OCI-LY1 (cell line): Measurements from ENCODE around the gene FBLN2.

ENCODE experiments used
- H2AFZ ChIP-seq: fragments of 200-600 bp; sonication (generic), shearing (Covaris generic); 2 replicates; pipeline ENCODE4 v1.6.0; 2014; ENCODE audit warnings: antibody characterized with exemption, mild to moderate bottlenecking, low read length
- H3F3A ChIP-seq: fragments of 200-600 bp; sonication (generic), shearing (Covaris generic); 2 replicates; pipeline ENCODE4 v1.6.0; 2014; ENCODE audit warnings: mild to moderate bottlenecking, antibody characterized with exemption, low read length, moderate library complexity; ENCODE audit not compliant: insufficient read depth
- H3K27ac ChIP-seq: fragments of 200-600 bp; sonication (generic); 2 replicates; pipeline ENCODE4 v1.5.1; 2014; ENCODE audit warnings: low read length, mixed run types, mild to moderate bottlenecking, low read depth; ENCODE audit not compliant: poor library complexity, severe bottlenecking
- H3K27me3 ChIP-seq: fragments of 200-600 bp; sonication (generic); 2 replicates; pipeline ENCODE4 v1.6.0; 2014; ENCODE audit warnings: antibody characterized with exemption, mild to moderate bottlenecking, low read length, moderate library complexity; ENCODE audit not compliant: insufficient read depth
- H3K36me3 ChIP-seq: fragments of 200-600 bp; sonication (generic); 2 replicates; pipeline ENCODE4 v1.6.1; 2014; ENCODE audit warnings: mild to moderate bottlenecking, antibody characterized with exemption, low read length, moderate library complexity, mixed read lengths; ENCODE audit not compliant: insufficient read depth
- H3K4me1 ChIP-seq: fragments of 200-600 bp; sonication (generic); 2 replicates; pipeline ENCODE4 v1.5.1; 2014; ENCODE audit warnings: mild to moderate bottlenecking, low read length, moderate library complexity; ENCODE audit not compliant: insufficient read depth, severe bottlenecking
- H3K4me2 ChIP-seq: fragments of 200-600 bp; sonication (generic), shearing (Covaris generic); 2 replicates; pipeline ENCODE4 v1.6.1; 2014; ENCODE audit warnings: low read length
- H3K4me3 ChIP-seq: fragments of 200-600 bp; sonication (generic); 2 replicates; pipeline ENCODE4 v1.5.1; 2014; ENCODE audit warnings: low read length, low read depth, mild to moderate bottlenecking, mixed read lengths; ENCODE audit not compliant: poor library complexity, severe bottlenecking
- H3K79me2 ChIP-seq: fragments of 200-600 bp; shearing (Covaris generic); 2 replicates; pipeline ENCODE4 v1.6.1; 2016; ENCODE audit warnings: mixed run types, low read length, mixed read lengths; ENCODE audit not compliant: insufficient read depth
- H3K9ac ChIP-seq: fragments of 200-600 bp; sonication (generic), shearing (Covaris generic); 2 replicates; pipeline ENCODE4 v1.6.1; 2014; ENCODE audit warnings: mild to moderate bottlenecking, low read length, mixed read lengths
- H3K9me2 ChIP-seq: fragments of 200-600 bp; sonication (generic), shearing (Covaris generic); 2 replicates; pipeline ENCODE4 v1.6.1; 2014; ENCODE audit warnings: low read depth, mild to moderate bottlenecking, low read length, mixed read lengths
- H3K9me3 ChIP-seq: fragments of 200-600 bp; shearing (Covaris generic); 2 replicates; pipeline ENCODE4 v1.6.1; 2014; ENCODE audit warnings: low read length, mixed read lengths
- H4K20me1 ChIP-seq: fragments of 200-600 bp; sonication (generic), shearing (Covaris generic); 2 replicates; pipeline ENCODE4 v1.6.0; 2016; ENCODE audit warnings: mild to moderate bottlenecking, low read length; ENCODE audit not compliant: insufficient read depth
- EZH2 ChIP-seq: fragments of 200-600 bp; sonication (generic), shearing (Covaris generic); IDR thresholded peaks from 2 replicates; pipeline ENCODE4 v1.8.0; 2017; ENCODE audit warnings: borderline replicate concordance, mixed run types, mild to moderate bottlenecking, antibody characterized with exemption, low read length, moderate library complexity, mixed read lengths
- TF ChIP-seq, protein P1 (sequence below): fragments of 200-600 bp; sonication (generic), shearing (Covaris generic); IDR thresholded peaks from 2 replicates; pipeline ENCODE4 v1.5.1; 2017; ENCODE audit warnings: mild to moderate bottlenecking, antibody characterized with exemption, low read length, moderate library complexity, mixed read lengths

Gene FBLN2

DNA sequence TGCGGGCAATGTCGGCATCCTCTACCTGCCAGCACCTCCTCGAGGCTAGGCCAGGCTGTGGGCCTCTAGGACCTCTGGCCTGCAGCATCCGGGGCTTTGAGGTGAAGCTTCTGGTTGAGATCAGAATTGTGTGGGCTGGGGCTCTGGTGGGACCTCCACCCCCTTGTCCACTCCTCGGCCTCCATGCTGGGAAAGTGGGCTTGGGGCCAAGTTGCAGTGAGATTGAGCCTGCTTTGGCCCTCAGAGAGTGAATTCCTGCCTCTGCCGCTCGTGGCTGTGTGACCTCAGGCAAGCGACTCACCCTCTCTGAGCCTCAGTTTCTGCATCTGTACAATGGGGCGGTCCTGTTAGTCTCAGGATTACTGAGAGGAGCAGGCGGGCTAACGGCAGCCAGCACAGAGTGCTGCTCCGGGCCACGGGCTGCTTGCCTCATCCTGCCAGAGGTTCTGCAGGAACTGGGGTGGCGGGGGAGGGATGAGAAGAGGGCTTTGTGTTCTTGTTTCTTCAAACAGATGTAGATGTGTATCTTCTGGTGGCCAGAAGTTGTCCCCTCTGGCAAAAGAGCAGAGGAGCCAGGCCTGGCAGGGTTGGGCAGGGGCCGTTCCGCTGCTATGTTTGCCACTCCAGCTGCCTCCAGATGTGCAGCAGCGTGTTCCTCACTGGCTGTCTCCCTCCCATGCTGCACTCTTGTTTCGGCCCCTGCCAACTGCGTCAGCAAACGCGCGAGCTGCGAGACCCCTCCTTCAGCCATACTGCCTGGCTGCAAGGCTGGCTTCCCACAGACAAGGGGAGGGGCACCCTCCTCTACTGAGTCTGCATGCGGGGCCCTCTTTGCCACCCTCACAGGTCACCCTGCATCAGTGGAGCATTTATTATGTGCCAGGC lies 33.7 kb downstream of the FBLN2 start:
- Histone ChIP-seq H3K4me3 (no peak overlapping the region), H2AFZ (no peak overlapping the region), H3K27ac (no peak overlapping the region), H3K4me1 (no peaks in the 10 kb centered on the region), H3K27me3 (peaks cover 4% of the 10 kb centered on the region; the same call in 1 of the 2 replicates), H3K79me2 (no peaks in the 10 kb centered on the region), H3K9me2 (no peaks in the 10 kb centered on the region), H4K20me1 (no peaks in the 10 kb centered on the region), H3K4me2 (no peak overlapping the region), H3K9ac (no peak overlapping the region), H3F3A (no peaks in the 10 kb centered on the region), H3K36me3 (no peaks in the 10 kb centered on the region), H3K9me3 (no peaks in the 10 kb centered on the region)
- no peak for TF ChIP-seq EZH2
- TF ChIP-seq, protein P1, sequence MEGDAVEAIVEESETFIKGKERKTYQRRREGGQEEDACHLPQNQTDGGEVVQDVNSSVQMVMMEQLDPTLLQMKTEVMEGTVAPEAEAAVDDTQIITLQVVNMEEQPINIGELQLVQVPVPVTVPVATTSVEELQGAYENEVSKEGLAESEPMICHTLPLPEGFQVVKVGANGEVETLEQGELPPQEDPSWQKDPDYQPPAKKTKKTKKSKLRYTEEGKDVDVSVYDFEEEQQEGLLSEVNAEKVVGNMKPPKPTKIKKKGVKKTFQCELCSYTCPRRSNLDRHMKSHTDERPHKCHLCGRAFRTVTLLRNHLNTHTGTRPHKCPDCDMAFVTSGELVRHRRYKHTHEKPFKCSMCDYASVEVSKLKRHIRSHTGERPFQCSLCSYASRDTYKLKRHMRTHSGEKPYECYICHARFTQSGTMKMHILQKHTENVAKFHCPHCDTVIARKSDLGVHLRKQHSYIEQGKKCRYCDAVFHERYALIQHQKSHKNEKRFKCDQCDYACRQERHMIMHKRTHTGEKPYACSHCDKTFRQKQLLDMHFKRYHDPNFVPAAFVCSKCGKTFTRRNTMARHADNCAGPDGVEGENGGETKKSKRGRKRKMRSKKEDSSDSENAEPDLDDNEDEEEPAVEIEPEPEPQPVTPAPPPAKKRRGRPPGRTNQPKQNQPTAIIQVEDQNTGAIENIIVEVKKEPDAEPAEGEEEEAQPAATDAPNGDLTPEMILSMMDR: no peak

DNA sequence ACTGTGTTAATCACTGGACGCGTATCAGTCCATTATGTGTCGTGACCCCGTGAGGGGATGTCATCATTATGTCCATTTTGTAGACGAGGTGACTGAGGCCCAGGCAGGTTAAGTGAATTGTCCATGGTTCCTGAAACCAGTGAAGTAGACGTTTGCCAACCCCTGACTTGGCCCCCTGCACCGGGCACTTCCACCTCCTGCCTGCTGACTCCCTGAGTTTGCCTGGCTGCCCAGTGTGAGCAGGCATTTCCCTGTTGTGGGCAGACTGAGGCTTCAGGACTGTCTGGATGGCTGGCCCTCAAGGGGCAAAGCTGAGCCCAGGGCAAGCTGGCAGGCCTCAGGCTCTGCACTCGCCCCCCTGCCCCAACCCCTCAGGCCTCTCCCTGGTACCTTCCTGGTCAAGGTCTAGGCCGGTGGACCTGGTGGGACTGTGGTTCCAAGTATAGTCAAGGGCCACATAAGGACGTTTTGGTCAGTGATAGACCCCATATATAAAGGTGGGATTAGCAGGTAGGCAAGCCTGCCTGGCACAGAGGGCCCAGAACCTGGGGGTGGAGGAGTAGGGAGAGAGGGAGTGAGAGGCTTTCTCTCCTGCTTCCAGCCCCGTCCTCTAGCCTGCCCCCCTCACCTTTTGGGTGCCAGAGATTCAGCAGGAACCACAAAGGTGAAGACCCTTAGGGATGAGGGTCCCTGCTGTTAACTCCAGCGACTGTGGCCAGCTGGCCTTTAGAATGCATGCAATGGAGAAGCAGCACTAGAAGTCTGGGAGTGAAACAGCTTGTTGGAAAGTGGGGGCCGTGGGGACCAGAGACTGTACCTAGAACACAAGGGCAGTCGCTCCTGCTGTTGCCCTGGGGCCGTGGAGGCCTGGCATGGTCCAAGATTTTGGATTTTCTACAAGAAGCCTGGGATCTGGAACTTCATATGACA lies 34.6 kb downstream of the FBLN2 start:
- TF ChIP-seq EZH2: no peak
- TF ChIP-seq, protein P1: no peak
- H3K27me3 ChIP-seq: peaks cover 4% of the 10 kb centered on the region; the same call in 1 of the 2 replicates
- no peaks in the 10 kb centered on the region for H3F3A ChIP-seq
- H3K4me1 ChIP-seq: no peaks in the 10 kb centered on the region
- no peak overlapping the region for H3K4me3 ChIP-seq
- H3K9me3 ChIP-seq: no peaks in the 10 kb centered on the region
- H3K79me2 ChIP-seq: no peaks in the 10 kb centered on the region
- no peaks in the 10 kb centered on the region for H3K36me3 ChIP-seq
- H4K20me1 ChIP-seq: no peaks in the 10 kb centered on the region
- no peak overlapping the region for H3K27ac ChIP-seq
- no peak overlapping the region for H3K9ac ChIP-seq
- H3K9me2 ChIP-seq: no peaks in the 10 kb centered on the region
- H3K4me2 ChIP-seq: no peak overlapping the region
- no peak overlapping the region for H2AFZ ChIP-seq

DNA sequence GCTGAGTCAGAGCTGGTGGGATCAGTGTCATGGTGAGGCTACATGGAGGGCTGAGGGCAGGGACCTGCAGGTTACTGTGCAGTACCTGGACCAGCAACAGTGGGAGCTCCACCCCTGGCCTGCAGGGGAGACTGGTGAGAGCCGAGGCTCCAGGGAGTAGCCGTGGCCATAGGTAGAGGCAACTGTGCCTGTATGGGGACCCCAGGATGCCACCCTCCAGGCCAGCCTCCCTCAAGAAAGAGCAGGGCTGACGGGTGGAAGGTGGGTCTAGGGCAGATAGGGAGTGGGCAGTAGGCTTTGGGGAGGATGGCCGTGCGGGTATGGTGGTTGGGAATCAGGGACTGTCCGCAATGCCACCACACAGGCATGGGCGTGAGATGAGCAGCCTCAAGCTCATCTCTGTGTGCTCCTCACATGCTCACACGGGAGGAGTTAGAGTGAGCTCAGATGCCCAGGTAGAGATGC lies 35.5 kb downstream of the FBLN2 start:
- H3K4me2 ChIP-seq: no peak overlapping the region

More for the DNA sequence above, 35.5 kb downstream of the FBLN2 start:
- Histone ChIP-seq H3K9me2 (no peaks in the 10 kb centered on the region), H3K9ac (no peak overlapping the region), H3K27ac (no peak overlapping the region), H3K9me3 (no peaks in the 10 kb centered on the region), H3K4me3 (no peak overlapping the region), H3K36me3 (no peaks in the 10 kb centered on the region), H3K4me1 (no peaks in the 10 kb centered on the region), H3K27me3 (peaks cover 4% of the 10 kb centered on the region; the same call in 1 of the 2 replicates), H4K20me1 (no peaks in the 10 kb centered on the region), H3K79me2 (no peaks in the 10 kb centered on the region), H3F3A (no peaks in the 10 kb centered on the region), H2AFZ (no peak overlapping the region)
- TF ChIP-seq EZH2: no peak
- TF ChIP-seq, protein P1: no peak
